Ovary (tissue), 9 donors: ENCODE measurements around the gene DNAJC12. TPM values are rescaled to one million over a fixed set of nuclear protein-coding genes. Genes with fewer than 3 reads are reported as not detected.

Experiments
- DNase-seq, 5 donors: peaks; one replicate each; pipeline ENCODE4 v3.0.0-alpha.2; 2019 to 2020
- H3K27ac ChIP-seq, 2 donors: fragments of 200-600 bp; one replicate each; pipeline versions ENCODE4 v1.5.1 to v1.8.0; 2019 to 2022
- H3K27me3 ChIP-seq: fragments of 200-600 bp; one replicate; pipeline ENCODE4 v1.8.0; 2022
- H3K36me3 ChIP-seq: fragments of 200-600 bp; sonication (generic); one replicate; pipeline ENCODE4 v1.5.1; 2019
- H3K4me1 ChIP-seq: one replicate; pipeline ENCODE4 v1.8.1; 2013; ENCODE audit warnings: mild to moderate bottlenecking, moderate library complexity; ENCODE audit not compliant: insufficient read depth
- H3K4me3 ChIP-seq: fragments of 200-600 bp; sonication (generic); one replicate; pipeline ENCODE4 v1.5.1; 2017
- H3K9me3 ChIP-seq, 2 donors: fragments of 200-600 bp in 1 of 2; sonication (generic) in 1 of 2; one replicate each; pipeline versions ENCODE4 v1.5.1 to v1.8.1; 2013 to 2019; ENCODE audit warnings: mild to moderate bottlenecking in 1 of 2, moderate library complexity in 1 of 2
- CTCF ChIP-seq, 3 donors: fragments of 450-650 bp in 2 of 3; fragments of 200-600 bp in 1 of 3; IDR thresholded peaks; one replicate each; pipeline versions ENCODE4 v1.5.1 to v1.8.0; 2016 to 2022; ENCODE audit warnings: antibody characterized with exemption in 3 of 3, mild to moderate bottlenecking in 1 of 3
- EP300 ChIP-seq: sonication (generic); formaldehyde crosslinking; IDR thresholded peaks from one replicate; pipeline ENCODE4 v1.6.1; 2017; ENCODE audit warnings: antibody characterized with exemption
- POLR2A ChIP-seq: fragments of 450-650 bp; IDR thresholded peaks from one replicate; pipeline ENCODE4 v1.6.1; 2017; ENCODE audit warnings: antibody characterized with exemption, mild to moderate bottlenecking, moderate library complexity
- WGBS, 3 donors: extraction: QIAGEN DNeasy Blood & Tissue Kit in 1 of 3; methylation state at CpG; one replicate each; pipeline versions ENCODE4 v1.1.5 to v1.1.7; 2013 to 2017; 5-methylcytosine and 5-hydroxymethylcytosine counted together
- intact Hi-C, 4 donors: fragments of 100-400 bp; cut with DNase I; formaldehyde crosslinking; loops; one replicate each; pipeline versions ENCODE4 v1.11.0 to v1.15.1; 2022 to 2023
- polyA plus RNA-seq, 2 donors: library from polyadenylated mRNA; stranded (reverse); fragments of 200-250 nt in 1 of 2; fragments of 350-450 nt in 1 of 2; fragmentation: Illumina TruSeq in 1 of 2; extraction: RNeasy Lipid Tissue Mini Kit (QIAGEN cat#74804) in 1 of 2; gene quantifications; one replicate each; pipeline ENCODE4 v1.2.3, GENCODE V29; 2013 to 2014
- total RNA-seq, 7 donors: library from RNA; depleted of rRNA in 2 of 7; stranded (reverse); fragments of >200 nt in 2 of 7; fragmentation: NEBNext Ultra II Directional in 3 of 7; extraction: Animal tissue kit (Norgen Biotek cat#: 25700) in 3 of 7; gene quantifications; one replicate each; pipeline versions ENCODE4 v1.1.0 to v1.2.4, GENCODE V29; 2016 to 2023
- donor health status: DM: no; HTN: no; CAD: no; lungs with moderate emphysema.
- donor health status: DM: no; HTN: no; CAD: no.
- donor health status: Bipolar disorder and iron deficiency.
- donor health status: DM: yes; HTN: yes; CAD: no.
- donor health status: DM: no; HTN: no; CAD: no.
- donor health status: DM: yes; HTN: yes; CAD: no.

DNAJC12 gene
- total and polyA plus RNA-seq, 9 donors: 8.3 to 17.5 (median 11.2) TPM

GRCh38 chr10:67776371-67776770, 61.6 kb downstream of the DNAJC12 start:
- intact Hi-C loops: loop anchor here in 3 of 4 donors (10.0 kb wide), 2 partner anchors 82 to 112 kb away; partner anchors contain the start of gene CTNNA3 (in 2 of the 3)
- 82 to 89% (median 87%) methylated on average over 1 of the region's 1 CpG for WGBS, 3 donors
- H3K4me3 ChIP-seq: no peak overlapping the region

GRCh38 chr10:67775279-67775678, 62.7 kb downstream of the DNAJC12 start:
- no peaks in the 10 kb centered on the region for H3K4me1 ChIP-seq
- H3K9me3 ChIP-seq: no peaks in the 10 kb centered on the region
- 76 to 84% (median 76%) methylated on average over 2 of the region's 2 CpGs for WGBS, 3 donors
- no peaks in the 10 kb centered on the region for H3K36me3 ChIP-seq
- H3K4me3 ChIP-seq: no peak overlapping the region
- TF ChIP-seq CTCF (IDR thresholded peaks at IDR 0.05) (no peak), EP300 (no peak), POLR2A (no peak)
- DNase-seq: no peak
- intact Hi-C loops: loop anchor here in 3 of 4 donors (10.0 kb wide), 2 partner anchors 80 to 110 kb away; partner anchors contain the start of gene CTNNA3 (in 2 of the 3)
- H3K27me3 ChIP-seq: no peaks in the 10 kb centered on the region
- no peak overlapping the region for H3K27ac ChIP-seq

More at GRCh38 chr10:67776371-67776770, 61.6 kb downstream of the DNAJC12 start:
- no peak overlapping the region for H3K27ac ChIP-seq
- H3K27me3 ChIP-seq: no peaks in the 10 kb centered on the region
- no peak for DNase-seq
- no peaks in the 10 kb centered on the region for H3K36me3 ChIP-seq
- TF ChIP-seq EP300 (no peak), POLR2A (no peak), CTCF (IDR thresholded peaks at IDR 0.05) (no peak)
- no peaks in the 10 kb centered on the region for H3K9me3 ChIP-seq
- no peaks in the 10 kb centered on the region for H3K4me1 ChIP-seq

DNA sequence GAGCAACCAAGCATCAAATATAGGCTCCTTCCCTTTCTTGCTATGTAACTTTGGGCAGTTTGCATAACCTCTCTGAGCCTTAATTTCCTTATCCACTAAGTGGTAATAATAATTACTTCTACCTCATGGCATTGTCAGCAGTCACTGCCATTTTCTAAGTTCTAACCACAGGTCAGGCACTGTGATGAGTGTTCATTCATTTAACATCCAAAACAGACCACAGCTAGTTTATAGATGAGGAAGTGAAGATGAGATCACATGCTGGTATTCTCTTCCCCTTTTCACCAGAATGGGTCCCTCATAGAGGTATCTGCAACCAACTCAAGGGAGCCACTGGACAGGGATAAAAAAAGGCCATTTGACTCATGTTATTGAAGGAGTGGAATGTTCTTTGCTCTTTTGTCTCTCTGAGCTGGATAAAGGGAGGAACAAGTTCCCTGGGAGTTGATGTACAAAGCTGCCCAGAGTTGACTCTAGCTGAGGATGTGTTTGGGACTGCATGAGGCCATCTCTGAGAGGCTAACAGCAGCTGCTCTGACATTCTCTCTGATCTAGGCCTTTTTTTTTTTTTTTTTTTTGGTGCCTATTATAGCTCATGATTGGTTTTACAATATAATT, 65.0 kb downstream of the DNAJC12 start:
- TF ChIP-seq EP300 (no peak), CTCF (IDR thresholded peaks at IDR 0.05) (no peak), POLR2A (no peak)
- H3K9me3 ChIP-seq: no peaks in the 10 kb centered on the region
- intact Hi-C loops: loop anchor here in 3 of 4 donors (10.0 kb wide), 2 partner anchors 78 to 108 kb away; partner anchors contain the start of gene CTNNA3 (in 2 of the 3)
- no peaks in the 10 kb centered on the region for H3K36me3 ChIP-seq
- DNase-seq: no peak
- no peak overlapping the region for H3K27ac ChIP-seq
- no peak overlapping the region for H3K4me3 ChIP-seq
- no peaks in the 10 kb centered on the region for H3K27me3 ChIP-seq
- no peaks in the 10 kb centered on the region for H3K4me1 ChIP-seq

- WGBS, 3 donors: 69 to 83% (median 80%) methylated on average over 1 of the region's 1 CpG
- Histone ChIP-seq H3K4me3 (no peak overlapping the region), H3K27me3 (no peaks in the 10 kb centered on the region), H3K36me3 (no peaks in the 10 kb centered on the region), H3K4me1 (no peaks in the 10 kb centered on the region), H3K9me3 (no peaks in the 10 kb centered on the region), H3K27ac (no peak overlapping the region)
- no peak for TF ChIP-seq CTCF (IDR thresholded peaks at IDR 0.05)
- TF ChIP-seq EP300: no peak
- TF ChIP-seq POLR2A: no peak
- DNase-seq: no peak
- intact Hi-C loops: loop anchor here in 3 of 4 donors (10.0 kb wide), 2 partner anchors 77 to 107 kb away; partner anchors contain the start of gene CTNNA3 (in 2 of the 3)
Measured at GRCh38 chr10:67772151-67772550, 65.8 kb downstream of the DNAJC12 start.
